ENCODE measurements around the gene PRDM10.
"Not testable (repeated sequence)": the region's sequence is repeated elsewhere in the genome, so short reads cannot be mapped to it uniquely, and the experiment has no call there.

The PRDM10 gene, protein sequence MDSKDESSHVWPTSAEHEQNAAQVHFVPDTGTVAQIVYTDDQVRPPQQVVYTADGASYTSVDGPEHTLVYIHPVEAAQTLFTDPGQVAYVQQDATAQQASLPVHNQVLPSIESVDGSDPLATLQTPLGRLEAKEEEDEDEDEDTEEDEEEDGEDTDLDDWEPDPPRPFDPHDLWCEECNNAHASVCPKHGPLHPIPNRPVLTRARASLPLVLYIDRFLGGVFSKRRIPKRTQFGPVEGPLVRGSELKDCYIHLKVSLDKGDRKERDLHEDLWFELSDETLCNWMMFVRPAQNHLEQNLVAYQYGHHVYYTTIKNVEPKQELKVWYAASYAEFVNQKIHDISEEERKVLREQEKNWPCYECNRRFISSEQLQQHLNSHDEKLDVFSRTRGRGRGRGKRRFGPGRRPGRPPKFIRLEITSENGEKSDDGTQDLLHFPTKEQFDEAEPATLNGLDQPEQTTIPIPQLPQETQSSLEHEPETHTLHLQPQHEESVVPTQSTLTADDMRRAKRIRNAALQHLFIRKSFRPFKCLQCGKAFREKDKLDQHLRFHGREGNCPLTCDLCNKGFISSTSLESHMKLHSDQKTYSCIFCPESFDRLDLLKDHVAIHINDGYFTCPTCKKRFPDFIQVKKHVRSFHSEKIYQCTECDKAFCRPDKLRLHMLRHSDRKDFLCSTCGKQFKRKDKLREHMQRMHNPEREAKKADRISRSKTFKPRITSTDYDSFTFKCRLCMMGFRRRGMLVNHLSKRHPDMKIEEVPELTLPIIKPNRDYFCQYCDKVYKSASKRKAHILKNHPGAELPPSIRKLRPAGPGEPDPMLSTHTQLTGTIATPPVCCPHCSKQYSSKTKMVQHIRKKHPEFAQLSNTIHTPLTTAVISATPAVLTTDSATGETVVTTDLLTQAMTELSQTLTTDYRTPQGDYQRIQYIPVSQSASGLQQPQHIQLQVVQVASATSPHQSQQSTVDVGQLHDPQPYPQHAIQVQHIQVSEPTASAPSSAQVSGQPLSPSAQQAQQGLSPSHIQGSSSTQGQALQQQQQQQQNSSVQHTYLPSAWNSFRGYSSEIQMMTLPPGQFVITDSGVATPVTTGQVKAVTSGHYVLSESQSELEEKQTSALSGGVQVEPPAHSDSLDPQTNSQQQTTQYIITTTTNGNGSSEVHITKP

DNA sequence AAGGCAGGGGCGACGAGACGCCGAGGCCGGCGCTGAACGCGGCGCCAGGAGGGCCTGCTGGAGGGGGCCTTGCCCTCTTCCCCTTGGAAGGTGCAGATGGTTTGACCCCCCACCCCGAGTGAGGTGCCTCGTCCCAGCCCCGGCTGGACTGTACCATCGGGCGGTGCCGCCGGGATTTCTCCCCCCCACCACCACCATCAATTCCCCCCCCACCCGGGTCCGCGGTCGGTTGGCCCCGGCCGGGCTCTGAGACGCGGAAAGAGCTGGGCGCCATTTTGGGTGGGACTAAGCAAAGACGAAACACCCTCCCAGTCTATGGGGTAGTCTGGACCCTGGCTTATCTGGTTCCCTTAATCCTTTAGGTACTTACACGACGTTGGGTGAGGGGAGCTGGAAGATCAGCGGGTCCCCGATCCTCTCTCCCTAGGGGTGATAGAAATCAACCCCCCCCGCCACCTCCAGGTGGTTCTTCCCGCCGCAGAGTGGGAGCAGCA is at the start of gene PRDM10:
Gene PRDM10 (minus strand): TSS at position 484 of the 494 bp plus-strand sequence. CDS start 41,871 bp downstream, outside the sequence.
- DNase-seq = peak; percentile 96

DNA sequence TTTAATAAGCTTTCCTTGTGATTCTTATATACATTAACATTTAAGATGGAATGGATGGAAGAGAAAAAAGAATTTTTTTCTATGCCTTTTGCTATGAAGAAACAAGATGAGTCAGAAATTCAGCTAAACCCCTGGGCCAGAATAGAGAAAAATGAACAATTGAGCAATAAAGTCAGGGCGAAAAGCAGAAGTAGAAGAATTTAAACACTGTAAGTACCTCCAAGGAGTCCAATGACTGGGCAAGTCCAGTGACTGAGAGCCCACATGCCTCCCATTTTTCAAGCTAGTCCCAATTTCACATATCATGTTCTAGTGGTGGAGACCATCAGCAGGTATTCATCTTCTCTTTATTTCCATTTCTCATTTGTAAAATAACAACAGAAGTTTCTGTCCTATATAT is 48.4 kb upstream of the PRDM10 start:
- DNase-seq = no peak

DNA sequence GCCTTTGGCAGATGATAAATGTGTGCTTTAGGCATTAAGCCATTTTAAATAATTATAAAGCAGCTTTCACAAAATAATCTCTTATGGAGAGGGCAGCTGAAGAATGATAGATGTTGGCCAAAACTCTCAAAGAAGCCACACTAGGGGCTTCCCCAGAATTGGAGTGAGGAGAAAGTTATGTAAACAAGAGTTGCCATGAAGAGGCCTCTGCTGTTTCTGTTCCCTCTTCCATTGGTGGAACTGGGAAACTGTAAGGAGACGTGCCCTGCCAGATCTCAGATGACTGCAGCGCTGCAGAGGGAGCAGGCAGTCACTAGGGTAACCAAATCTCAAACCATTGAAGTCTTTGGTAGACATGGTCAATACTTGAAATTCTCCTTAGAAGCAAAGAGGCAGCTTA is 47.6 kb upstream of the PRDM10 start:
- DNase-seq = peak; percentile 19

DNA sequence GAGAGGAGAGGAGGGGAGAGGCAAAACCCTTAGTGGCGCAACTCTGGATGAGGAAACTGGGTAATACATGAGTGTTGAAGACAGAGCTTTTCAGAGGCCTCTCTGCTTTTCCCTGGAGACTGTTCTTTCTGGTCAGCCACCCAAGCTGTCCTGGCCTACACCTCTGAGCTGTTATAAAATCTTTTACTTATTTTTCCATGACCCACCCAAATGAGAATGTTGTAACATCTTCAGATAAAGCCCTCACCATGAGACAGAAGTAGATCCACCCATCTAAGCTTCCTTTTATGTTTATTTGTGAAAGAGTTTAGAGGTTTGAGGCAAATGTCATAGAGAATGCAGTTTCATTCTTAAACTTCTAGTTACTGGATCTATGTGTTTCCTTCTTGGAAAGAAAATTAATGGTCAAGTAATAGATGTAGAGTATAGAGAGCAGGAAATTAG is 46.7 kb upstream of the PRDM10 start:
- DNase-seq = no peak

DNA sequence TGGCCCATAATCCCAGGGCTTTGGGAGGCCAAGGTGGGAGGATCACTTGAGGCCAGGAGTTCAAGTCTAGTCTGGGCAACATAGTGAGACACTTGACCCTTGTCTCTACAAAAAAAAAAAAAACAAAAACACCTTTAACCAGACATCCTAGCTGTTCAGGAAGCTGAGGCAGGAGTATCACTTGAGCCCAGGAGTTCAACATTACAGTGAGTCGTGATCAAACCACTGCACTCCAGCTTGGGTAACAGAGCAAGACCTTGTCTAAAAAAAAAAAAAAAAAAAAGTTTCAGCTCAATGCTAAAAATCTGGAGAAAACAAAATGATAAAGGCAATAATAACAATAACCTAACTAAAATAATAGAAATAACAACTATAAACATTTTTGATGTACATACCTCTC is 44.5 kb upstream of the PRDM10 start:
- DNase-seq = no peak

DNA sequence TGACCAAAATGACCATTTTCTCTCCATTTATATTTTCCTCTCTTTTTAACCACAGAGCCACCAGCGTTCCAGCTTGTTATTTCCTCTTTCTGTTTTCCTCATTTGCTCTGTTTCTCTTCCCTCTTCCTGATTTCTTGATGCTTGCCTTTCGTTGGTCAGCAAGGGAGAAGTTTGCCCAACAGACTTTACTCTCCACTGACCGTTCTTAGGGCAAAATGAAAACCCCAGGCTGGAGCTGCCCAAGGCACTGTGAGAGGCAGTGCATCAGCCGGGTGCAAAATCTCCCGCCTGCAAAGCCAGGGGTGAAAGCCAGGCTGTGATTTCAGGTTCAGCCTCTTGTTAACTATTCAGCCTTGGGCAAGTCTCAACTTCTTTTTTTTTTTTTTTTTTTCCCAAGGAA is 40.9 kb upstream of the PRDM10 start:
- DNase-seq = no peak

DNA sequence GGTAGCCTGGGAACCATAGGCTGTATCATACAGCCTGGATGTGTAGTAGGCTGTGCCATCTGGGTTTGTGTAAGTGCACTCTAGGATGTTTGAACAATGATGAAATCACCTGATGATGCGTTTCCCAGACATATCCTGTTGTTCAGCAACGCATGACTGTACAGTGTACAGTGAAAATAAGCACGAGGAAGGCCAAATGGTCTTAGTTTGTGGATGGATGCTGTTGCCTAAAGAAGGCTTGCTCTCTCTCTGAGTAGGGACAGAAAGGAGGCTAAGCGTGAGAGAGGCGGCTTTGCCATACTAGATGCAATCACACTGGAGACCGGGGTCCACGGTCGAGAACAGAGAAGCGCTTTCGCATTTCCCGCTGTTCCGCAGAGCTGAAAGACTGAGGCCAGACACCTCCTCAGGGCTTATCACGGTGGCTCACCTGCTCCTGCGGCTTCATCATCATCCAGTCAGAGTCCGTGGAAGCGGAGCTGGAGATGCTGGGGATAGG is 39.5 kb upstream of the PRDM10 start:
- DNase-seq = no peak

DNA sequence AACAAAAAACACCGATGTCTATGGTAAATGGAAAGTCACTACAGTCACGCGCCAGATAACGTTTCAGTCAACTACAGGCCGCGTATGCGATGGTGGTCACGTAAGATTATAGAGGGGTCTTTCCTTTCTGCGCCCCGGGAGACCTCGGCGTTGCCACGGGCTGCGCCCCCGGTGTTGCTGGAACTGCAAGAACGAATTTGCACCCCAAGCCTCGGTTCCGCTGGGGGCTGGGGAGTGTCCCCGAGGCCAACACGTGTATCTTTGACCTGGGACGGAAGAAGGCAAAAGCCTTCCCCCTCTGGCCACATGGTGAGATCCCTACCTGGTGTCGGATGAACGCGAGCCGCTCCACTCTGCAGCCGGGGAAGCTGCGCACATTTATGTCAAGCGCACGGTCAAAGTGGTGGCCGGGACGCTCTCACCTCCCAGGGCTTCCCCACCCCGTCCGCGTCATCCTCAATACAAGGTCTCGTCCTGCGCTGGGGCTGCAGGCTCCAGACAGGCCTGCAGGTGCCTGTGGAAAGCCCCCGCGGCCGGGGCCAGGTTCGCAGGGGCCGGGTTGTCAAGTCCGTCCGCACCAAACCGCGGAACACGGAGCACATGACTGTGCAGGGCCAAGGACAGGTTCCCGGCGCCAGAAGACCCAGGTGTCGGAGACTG is 37.8 kb upstream of the PRDM10 start:
- DNase-seq = no peak

DNA sequence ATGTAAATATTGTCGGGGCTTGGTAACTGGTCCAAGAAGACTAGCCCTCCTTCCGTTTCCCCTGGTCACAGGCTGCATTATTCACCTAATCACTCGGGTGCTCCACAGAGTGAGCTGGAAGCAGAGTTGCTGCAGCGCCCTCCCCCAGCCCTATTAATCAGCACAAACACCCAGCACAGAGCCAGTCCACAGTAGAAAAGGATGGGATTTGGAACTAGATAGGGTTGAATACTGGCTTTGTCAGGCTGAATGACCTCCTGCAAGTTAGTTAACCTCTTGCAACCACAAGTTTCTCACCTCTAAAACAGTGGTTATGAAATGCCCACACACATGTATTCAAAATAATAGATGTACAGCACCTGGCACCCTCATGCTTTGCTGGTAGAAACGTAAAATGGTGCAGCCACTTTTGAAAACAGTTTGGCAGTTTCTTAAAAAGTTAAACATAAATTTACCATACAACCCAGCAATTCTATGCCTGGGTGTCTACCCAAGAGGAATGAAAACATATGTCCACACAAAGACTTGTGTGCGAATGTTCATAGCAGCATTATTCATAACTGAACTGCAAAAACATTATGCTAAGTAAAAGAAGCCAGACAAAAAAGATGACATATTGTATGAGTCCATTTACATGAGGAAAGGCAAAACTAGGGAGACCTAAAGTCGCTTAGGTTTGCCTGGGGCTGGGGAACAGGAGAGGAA is 35.4 kb upstream of the PRDM10 start:
- no peak for DNase-seq

DNA sequence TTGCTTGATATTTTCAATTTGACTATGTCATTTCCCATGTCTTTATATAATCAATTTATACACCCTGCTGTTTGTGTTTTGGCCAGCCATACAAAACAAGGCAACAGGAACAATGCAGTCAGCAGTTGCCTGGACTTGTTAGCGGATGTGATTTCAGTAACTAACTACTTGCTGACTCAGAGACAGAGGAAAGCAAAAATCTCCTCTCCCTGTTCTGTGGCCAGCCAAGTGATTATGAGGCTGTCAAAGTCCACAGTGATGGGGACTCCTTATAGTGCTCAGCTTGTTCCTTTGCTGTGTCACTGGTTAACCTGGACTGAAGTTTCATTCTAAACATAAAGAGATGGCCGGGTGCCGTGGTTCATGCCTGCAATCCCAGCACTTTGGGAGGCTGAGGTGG is 34.4 kb upstream of the PRDM10 start:
- DNase-seq = no peak

DNA sequence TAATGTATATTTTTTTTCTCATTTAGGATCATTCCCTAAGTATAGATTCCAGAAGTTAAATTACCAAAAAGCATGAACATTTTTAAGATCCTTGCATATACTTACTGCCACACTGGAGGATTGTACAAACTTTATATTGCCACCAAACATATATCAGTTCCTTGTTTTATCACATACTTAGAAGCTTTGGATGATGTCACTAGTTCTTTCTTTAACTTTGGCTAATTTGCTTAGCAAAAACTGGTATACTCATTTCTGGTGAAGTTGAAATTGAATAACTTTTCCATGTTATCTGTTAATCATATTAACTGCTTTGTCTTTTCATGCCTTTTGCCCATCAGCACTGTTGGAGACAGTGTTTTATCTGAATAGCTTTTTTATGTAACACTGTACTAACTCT is 31.6 kb upstream of the PRDM10 start:
- no peak for DNase-seq

DNA sequence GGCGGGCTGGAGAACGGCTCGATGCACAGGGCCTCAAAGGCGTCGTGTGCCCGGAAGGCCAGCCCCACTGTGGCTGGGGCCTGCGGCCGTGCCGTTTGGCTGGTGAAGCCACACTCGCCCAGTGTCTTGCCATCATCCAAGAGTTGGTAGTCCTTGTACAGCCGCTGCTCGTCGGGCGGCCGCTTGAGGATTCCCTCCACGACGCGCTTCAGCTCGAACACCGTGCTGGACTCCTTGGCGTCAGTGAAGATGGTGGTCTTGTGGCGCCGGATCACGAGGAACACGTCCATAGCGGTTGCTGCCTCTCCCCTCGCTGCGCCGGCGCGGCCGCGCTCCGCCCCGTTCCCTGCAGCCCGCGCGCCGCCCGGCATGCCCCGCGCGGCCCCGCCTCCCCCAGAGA is 30.3 kb upstream of the PRDM10 start:
- no peak for DNase-seq

DNA sequence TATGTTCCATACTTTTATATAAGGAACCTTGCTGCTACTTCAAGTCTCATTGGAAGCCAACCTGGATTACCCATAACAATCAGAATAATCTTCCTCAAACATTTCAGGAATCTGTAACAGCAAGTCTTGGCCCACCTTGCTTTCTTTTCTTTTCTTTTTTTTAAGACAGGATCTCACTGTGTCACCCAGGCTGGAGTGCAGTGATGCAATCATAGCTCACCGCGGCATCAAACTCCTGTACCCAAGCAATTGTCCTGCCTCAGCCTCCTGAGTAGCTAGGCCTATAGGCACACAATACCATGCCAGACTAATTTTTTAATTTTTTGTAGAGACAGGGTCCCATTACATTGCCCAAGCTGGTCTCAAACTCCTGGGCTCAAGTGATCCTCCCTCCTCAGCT is 29.3 kb upstream of the PRDM10 start:
- no peak for DNase-seq

DNA sequence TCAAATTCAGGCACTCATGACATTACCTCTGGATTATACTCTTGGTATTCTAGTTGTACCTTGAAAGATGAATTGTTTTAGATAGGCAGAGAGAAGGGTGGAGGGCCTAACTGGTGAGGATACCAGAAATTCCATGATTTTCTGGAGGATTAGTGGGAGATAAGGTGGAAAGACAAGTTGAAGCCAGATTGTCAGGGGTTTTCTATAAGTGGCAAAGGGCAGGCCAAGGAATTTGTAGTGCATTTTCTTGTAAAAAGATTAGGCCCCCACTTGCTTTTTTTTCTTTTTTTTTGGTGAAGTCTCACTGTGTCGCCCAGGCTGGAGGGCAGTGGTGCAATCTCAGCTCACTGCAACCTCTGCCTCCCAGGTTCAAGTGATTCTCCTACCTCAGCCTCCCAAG is 28.4 kb upstream of the PRDM10 start:
- DNase-seq = no peak

DNA sequence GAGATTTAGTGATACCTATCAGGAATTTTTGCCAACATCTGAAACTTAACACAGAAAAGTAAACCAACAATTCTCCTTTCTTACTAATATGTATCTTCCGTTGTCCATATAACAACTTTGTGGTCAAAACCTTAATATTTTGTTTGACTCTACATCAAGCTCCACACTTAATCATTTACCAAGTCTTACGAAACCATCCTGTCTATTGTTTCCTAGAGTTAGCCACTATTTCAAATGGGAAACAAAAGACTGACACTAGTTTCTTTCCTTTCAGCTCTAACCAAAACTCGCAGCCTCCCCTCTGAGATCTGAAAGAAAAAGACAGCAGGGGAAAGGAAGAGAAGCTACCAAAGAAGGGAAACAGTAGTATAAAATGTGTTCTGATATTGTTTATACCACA is 26.5 kb upstream of the PRDM10 start:
- no peak for DNase-seq

DNA sequence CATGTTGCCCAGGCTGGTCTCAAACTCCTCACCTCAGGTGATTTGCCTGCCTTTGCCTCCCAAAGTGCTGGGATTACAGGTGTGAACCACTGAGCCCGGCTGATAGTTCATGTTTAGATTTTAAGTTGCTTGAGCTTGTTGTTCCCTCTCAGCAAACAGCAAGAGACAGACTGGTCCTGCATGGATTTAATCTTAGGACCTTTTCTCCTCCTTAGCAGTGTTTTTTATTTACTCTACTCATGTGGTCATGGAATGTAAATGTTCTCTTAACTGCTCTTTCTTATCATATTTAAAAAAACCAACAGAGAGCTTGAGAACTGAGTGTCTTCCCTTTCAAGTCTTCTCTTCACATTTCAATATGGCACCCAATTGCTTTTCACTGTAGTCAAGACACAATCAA is 22.7 kb upstream of the PRDM10 start:
- DNase-seq = no peak

DNA sequence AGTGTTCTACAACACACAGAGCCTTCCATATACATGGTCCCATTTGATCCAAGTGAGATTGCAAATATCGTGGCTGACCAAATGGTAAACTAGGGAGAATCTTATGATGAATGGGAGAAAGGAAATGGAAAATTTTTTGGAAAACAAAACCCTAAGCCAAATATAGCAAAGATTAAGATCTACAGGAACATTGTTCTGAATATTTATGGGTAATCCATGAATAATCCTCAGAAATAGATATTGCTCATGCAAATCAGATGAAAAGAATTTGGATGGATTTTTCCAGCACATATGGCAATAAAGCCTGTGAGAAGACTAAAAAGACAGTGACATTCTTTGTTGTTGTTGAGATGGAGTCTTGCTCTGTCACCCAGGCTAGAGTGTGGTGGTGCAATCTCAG is 21.7 kb upstream of the PRDM10 start:
- DNase-seq = no peak

DNA sequence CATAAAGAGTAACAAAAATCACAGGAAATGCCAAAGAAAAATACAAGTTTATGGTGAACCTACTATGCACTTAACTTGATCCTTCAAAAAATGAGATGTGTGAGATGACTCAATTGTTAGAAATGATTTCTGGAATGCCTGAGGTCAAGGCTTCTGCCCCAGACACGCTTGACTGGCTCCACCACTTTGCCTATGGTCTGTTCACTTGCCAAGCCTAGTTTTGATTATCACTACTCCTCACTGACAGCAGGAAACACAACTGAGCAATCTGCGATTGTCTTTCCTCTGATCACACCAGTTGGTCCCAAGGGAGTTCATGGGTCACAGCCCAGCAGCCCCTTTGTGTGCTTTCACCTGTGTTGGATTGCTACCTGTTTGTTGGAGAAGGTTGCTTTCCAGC is 20.6 kb upstream of the PRDM10 start:
- no peak for DNase-seq

DNA sequence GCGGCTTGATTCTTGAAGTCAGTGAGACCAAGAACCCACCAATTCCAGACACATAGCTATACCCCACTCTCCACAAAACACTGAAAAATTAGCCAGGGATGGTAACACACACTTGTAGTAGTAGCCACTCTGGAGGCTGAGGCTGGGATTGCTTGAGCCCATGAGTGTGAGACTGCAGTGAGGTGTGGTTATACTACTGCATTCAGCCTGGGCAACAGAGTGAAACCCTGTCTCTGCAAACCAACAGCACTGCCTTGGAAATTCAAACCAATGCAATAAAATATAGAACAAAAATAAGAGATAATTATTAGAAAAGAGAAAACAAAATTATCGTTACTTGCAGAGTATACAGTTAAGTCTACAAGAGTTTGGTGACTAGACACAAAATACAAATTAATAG is 20.2 kb upstream of the PRDM10 start:
- DNase-seq = no peak

DNA sequence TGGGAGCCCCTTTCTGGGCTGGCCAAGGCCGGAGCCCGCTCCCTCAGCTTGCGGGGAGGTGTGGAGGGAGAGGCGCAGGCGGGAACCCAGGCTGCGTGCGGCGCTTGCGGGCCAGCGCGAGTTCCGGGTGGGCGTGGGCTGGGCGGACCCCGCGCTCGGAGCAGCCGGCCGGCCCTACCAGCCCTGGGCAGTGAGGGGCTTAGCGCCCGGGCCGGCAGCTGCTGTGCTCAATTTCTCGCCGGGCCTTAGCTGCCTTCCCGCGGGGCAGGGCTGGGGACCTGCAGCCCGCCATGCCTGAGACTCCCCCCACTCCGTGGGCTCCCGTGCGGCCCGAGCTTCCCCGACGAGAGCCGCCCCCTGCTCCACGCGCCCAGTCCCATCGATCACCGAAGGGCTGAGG is 19.0 kb upstream of the PRDM10 start:
- DNase-seq = not testable (repeated sequence)

DNA sequence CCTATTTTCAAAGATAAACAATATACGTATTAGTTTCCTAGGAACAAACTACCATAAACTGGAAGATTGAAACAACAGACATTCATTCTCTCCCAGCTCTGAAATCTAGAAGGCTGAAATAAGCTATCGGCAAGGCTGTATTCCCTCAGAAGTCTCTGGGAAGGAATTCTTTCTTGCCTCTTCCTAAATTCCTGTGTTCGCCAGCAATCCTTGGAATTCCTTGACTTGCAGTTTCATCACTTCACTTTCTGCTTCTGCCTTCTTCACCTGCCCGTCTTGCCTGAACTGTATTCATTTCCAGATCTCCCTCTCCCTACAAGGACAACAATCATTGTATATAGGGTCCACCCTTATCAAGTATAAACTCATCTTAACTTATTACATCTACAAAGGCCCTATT is 17.7 kb upstream of the PRDM10 start:
- DNase-seq = no peak

DNA sequence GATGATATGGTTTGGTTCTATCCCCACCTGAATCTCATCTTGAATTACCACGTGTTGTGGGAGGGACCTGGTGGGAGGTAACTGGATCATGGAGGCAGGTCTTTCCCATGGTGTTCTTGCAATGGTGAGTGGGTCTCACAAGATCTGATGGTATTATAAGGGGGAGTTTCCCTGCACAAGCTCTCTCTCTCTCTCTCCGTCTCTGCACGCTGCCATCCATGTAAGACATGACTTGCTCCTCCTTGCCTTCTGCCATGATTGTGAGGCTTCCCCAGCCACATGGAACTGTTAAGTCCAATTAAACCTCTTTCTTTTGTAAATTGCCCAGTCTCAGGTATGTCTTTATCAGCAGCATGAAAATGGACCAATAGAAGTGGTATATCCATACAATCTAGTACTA is 13.2 kb upstream of the PRDM10 start:
- DNase-seq = not testable (repeated sequence)

All from CD4-positive, alpha-beta T cell treated with Interleukin-21 for 1 hour (primary cell).